ENCODE results near the gene EDEM1.

EDEM1 gene

GRCh38 chr3:5198986-5199731 lies 11.7 kb downstream of the EDEM1 start:
- DNase-seq (ENCODE audit: low read depth): no peak
- no peak for TF ChIP-seq CTCF (conservative IDR thresholded peaks at IDR 0.05; ENCODE audit: low read depth, low read length)
- H3K4me3 ChIP-seq (ENCODE audit: low read depth, low read length): no peak overlapping the region

- TF ChIP-seq CTCF (conservative IDR thresholded peaks at IDR 0.05; ENCODE audit: low read depth, low read length): no peak
- H3K4me3 ChIP-seq (ENCODE audit: low read depth, low read length): no peak overlapping the region
- no peak for DNase-seq (ENCODE audit: low read depth)
Observed at GRCh38 chr3:5201536-5201935, 14.0 kb downstream of the EDEM1 start.

GRCh38 chr3:5202222-5202621 lies 14.7 kb downstream of the EDEM1 start:
- peak; percentile 52 for DNase-seq (ENCODE audit: low read depth)
- TF ChIP-seq CTCF (conservative IDR thresholded peaks at IDR 0.05; ENCODE audit: low read depth, low read length): no peak
- H3K4me3 ChIP-seq (ENCODE audit: low read depth, low read length): no peak overlapping the region

- no peak for TF ChIP-seq CTCF (conservative IDR thresholded peaks at IDR 0.05; ENCODE audit: low read depth, low read length)
- DNase-seq (ENCODE audit: low read depth): no peak
- no peak overlapping the region for H3K4me3 ChIP-seq (ENCODE audit: low read depth, low read length)
Observed at GRCh38 chr3:5205165-5205941, 17.8 kb downstream of the EDEM1 start.

- no peak overlapping the region for H3K4me3 ChIP-seq (ENCODE audit: low read depth, low read length)
- DNase-seq (ENCODE audit: low read depth): no peak
- no peak for TF ChIP-seq CTCF (conservative IDR thresholded peaks at IDR 0.05; ENCODE audit: low read depth, low read length)
Observed at GRCh38 chr3:5210926-5211325, 23.4 kb downstream of the EDEM1 start.

GRCh38 chr3:5212628-5213573 lies 25.4 kb downstream of the EDEM1 start:
- no peak overlapping the region for H3K4me3 ChIP-seq (ENCODE audit: low read depth, low read length)
- no peak for DNase-seq (ENCODE audit: low read depth)
- no peak for TF ChIP-seq CTCF (conservative IDR thresholded peaks at IDR 0.05; ENCODE audit: low read depth, low read length)
